ENCODE data around the gene CRISPLD2.

- TF ChIP-seq CTCF (IDR thresholded peaks at IDR 0.05) = no peak
- TF ChIP-seq POLR2A (IDR thresholded peaks at IDR 0.05) = no peak
These were observed 11.1 kb downstream of the CRISPLD2 start for GRCh38 chr16:84830765-84831384.
